HG03196 (cell line): ENCODE measurements around the gene MLLT1.

Experiments used
- ATAC-seq: cut with Tn5 transposase; IDR thresholded peaks from one replicate; pipeline ENCODE4 v1.9.1; 2021; ENCODE audit not compliant: unreplicated experiment

MLLT1 gene

DNA sequence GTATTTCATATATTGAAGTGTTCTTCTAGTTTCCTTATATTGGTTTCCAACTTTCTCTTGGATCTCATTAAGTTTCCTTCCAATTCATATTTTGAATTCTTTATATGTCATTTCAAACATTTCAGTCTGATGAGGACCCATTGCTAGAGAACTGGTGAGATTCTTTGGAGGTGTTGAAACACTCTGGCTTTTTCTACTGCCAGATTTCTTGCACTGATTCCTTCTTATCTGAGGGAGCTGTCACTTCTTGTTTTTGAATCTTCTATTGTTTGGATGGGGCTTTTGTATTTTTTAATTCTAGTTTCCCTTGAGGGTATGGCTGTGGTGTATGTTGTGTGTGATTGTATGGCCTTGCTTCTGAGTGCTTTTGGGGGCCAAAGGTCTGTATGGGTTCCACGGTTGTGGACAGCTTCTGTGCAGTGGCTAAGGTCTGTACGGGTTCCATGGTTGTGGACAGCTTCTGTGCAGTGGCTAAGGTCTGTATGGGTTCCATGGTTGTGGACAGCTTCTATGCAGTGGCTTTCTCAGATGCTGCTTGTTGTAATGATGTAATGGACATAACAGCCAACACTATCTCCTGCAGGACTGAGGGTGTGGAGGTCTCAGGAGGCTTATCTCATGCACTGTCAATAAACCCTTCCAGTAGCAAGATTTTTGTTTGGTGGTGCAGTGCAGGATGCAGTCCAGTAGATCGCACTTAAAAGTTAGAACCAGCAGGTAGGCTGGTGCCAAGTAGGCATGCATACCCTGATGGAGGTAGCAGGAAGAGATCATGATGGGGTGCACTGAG, 107.5 kb downstream of the MLLT1 start:
- no peak for ATAC-seq

DNA sequence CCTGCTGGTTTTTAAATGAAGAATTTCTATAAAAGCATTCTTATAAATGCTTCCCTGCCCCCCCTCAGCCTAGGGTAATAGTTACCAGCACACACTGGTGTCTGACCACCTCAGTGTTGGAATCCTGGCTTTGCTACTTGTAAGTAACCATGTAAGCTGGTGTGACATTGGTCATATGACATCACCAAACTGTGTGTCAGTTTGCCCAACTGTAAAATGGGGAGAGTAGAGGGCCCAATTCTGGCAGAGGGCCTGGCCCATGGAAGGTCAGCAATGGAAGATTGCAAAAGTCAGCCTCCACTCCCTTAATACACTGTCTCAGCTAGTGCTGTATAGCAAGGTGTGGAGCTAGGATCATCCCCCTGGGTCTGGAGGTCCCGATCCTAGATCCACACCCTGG, 112.7 kb downstream of the MLLT1 start:
- ATAC-seq, result no peak

DNA sequence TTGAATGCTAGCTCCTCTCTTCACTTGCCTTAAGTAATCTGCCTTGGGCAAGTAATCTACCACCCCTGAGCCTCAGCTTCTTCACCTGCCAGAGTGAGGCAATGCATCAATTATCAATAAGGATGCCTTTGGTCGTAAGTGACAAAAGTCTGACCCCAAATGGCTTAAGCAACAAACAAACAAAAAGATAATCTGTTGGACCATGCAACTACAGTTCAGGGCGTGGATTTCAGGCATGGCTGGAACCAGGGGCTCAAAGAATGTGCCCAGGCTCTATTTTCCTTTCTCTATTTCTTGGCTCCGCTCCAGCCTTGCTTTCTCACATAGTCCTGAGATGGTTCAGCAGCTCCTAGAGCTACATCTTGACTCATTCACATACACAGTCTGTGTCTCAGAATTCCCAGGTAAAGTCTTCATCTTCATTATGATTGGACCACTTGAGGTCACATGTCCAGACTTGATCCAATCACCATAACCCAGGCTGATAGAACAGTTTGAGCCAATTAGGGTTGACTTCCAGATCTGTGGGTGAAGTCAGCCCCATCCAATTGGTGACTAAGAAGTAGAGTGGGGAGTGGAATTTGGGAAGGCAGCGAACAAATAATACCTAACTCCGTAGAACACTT, 114.8 kb downstream of the MLLT1 start:
- no peak for ATAC-seq

DNA sequence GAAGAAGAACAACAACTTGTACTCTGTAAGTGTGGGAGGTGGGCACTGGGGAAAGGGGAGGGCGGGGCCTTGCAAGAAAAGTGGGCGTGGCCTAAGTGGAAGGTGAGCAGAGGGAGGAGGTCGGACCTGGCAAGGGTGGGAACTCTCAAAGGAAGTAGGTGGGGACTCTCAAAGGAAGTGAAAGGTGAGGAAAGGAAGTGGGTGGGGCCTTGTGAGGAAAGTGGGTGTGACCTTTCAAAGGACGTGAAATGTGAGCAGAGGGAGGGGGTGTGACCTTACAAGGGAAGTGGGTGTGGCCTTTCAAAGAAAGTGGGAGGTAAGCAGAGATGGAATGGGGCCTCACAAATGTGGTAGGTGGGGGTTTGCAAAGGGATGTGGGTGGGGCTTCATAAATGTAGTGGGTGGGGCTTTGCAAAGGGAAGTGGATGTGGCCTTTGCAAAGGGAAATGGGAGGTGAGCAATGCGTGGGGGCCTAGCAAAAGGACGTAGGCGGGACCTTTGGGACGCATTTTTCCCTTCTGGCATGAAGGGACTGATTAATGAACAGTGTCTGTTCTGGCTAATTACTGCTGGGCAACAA, 118.4 kb downstream of the MLLT1 start:
- no peak for ATAC-seq
